ENCODE results near the gene CRYBB1.

Gene CRYBB1

GRCh38 chr22:26617271-26618199 lies at the start of gene CRYBB1:
Gene CRYBB1 (minus strand): TSS chr22:26618027. CDS start chr22:26616319, 1,708 bp downstream.
- no peak for DNase-seq

- DNase-seq = no peak
These were observed 49.3 kb upstream of the CRYBB1 start for GRCh38 chr22:26667140-26667539.

GRCh38 chr22:26665813-26666231 lies 48.0 kb upstream of the CRYBB1 start:
- DNase-seq = no peak

GRCh38 chr22:26663374-26663923 lies 45.6 kb upstream of the CRYBB1 start:
- DNase-seq = no peak

GRCh38 chr22:26662160-26662559 lies 44.3 kb upstream of the CRYBB1 start:
- DNase-seq = no peak

- no peak for DNase-seq
These were observed 43.2 kb upstream of the CRYBB1 start for GRCh38 chr22:26660961-26661578.

- no peak for DNase-seq
These were observed 42.5 kb upstream of the CRYBB1 start for GRCh38 chr22:26660356-26660755.

- peak; percentile 79 for DNase-seq
These were observed 41.0 kb upstream of the CRYBB1 start for GRCh38 chr22:26658671-26659478.

GRCh38 chr22:26658161-26658560 lies 40.3 kb upstream of the CRYBB1 start:
- no peak for DNase-seq

GRCh38 chr22:26656891-26657851 lies 39.3 kb upstream of the CRYBB1 start, which contains the start of gene MIAT:
Gene MIAT (plus strand): TSS chr22:26657588.
- peak; percentile 65 for DNase-seq

GRCh38 chr22:26651815-26652214 lies 34.0 kb upstream of the CRYBB1 start:
- no peak for DNase-seq

- no peak for DNase-seq
These were observed 33.0 kb upstream of the CRYBB1 start for GRCh38 chr22:26650722-26651421.

GRCh38 chr22:26648528-26649388 lies 30.9 kb upstream of the CRYBB1 start:
- DNase-seq = no peak

- DNase-seq = peak; percentile 27
These were observed 30.2 kb upstream of the CRYBB1 start for GRCh38 chr22:26648011-26648497.

GRCh38 chr22:26646158-26646557 lies 28.3 kb upstream of the CRYBB1 start:
- no peak for DNase-seq

GRCh38 chr22:26643418-26644100 lies 25.7 kb upstream of the CRYBB1 start:
- no peak for DNase-seq

- peak; percentile 78 for DNase-seq
These were observed 24.9 kb upstream of the CRYBB1 start for GRCh38 chr22:26642465-26643417.

- DNase-seq = no peak
These were observed 18.5 kb upstream of the CRYBB1 start for GRCh38 chr22:26636296-26636695.
